Stimulated activated naive CD8-positive, alpha-beta T cell treated with anti-CD3 and anti-CD28 coated beads, Interleukin-15, amount 100 ng/mL, for 72 hours (primary cell): Measurements from ENCODE around the gene PTPRH.
"Not testable (repeated sequence)": the region's sequence is repeated elsewhere in the genome, so short reads cannot be mapped to it uniquely, and the experiment has no call there.

Experiments
- ATAC-seq: fragments of 150-1000 bp; cut with Tn5 transposase; 2 replicates; pipeline ENCODE4 v1.10.0; 2021; ENCODE audit warnings: mild to moderate bottlenecking, moderate library complexity
- DNase-seq, 2 donors: peaks; one replicate each; pipeline ENCODE4 v3.0.0; 2021 to 2022
- H3K27ac Mint-ChIP-seq, 2 donors: one replicate each; pipeline ENCODE4 v1.8.0; 2022; ENCODE audit warnings: mild to moderate bottlenecking in 2 of 2, mixed read lengths in 2 of 2, moderate library complexity in 2 of 2
- H3K27me3 Mint-ChIP-seq: one replicate; pipeline ENCODE4 v1.8.0; 2022; ENCODE audit warnings: mixed read lengths
- H3K4me1 Mint-ChIP-seq: one replicate; pipeline ENCODE4 v1.8.0; 2022; ENCODE audit warnings: mild to moderate bottlenecking, mixed read lengths
- H3K4me3 Mint-ChIP-seq, 2 donors: one replicate each; pipeline ENCODE4 v1.8.0; 2022; ENCODE audit warnings: mild to moderate bottlenecking in 2 of 2, mixed read lengths in 2 of 2, moderate library complexity in 1 of 2
- H3K9me3 Mint-ChIP-seq, 2 donors: one replicate each; pipeline ENCODE4 v1.8.0; 2022; ENCODE audit warnings: mixed read lengths in 2 of 2

The PTPRH gene

DNA sequence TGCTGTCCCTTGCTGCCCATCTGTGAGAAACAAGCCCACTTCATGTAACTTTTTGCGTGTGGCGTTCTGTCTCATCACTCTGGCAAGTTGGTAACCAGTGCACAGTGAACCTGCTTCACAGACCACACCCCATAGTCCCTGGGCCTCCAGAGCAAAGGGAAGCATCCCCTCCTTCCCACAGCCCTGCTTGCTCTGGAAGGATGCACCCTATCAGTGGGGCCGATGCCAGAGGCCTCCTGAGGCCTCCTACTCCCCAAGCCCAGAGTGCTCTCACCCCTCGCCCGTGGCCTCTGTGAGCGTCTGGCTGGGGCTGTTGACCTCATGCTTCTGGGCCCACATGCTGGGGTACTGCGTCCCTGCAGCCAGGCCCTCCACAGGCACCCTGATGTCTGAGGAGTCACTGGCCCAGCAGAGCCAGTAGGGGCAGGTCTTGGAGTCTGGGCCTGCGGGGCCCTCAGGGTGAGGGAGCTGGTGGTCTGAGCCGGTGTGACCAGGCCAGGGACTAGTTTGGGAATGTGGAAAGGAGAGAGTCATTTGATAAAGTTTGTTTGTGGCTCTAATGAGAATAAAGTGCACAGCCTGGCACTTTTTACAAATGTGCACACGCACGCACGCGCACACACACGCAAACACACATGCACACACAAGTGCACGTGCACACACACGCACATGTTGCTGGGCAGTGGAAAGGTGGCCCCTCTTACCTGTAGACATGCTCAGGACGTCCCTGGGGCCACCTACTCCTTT lies 14.2 kb upstream of the PTPRH start:
- DNase-seq: no peak
- Mint-ChIP-seq H3K4me1 (peaks cover 10% of the 10 kb centered on the region), H3K4me3 (no peak overlapping the region), H3K9me3 (peaks cover 6 to 15% of the 10 kb centered on the region in 2 donors), H3K27ac (peak overlapping the region in 1 of 2 donors; percentile 61), H3K27me3 (no peaks in the 10 kb centered on the region)
- ATAC-seq: peak; percentile 29

DNA sequence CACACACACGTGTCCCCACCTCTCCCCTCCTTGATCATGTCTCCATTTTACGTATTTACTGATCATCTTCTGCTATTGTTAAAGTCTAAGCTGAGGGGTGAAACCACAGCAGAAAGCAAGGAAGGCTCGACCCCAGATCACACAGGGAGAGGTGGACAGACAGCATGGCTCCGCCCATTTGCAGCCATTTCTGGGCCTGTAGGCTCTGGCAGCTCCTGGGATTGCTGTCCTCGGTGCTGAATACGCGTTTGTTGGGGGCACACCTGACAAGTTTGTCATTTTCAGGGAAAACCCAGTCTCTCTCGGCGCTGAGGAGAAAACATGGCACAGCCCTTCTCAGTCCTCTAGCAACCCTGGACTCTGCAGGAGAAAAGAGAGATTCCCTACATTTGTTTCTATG lies 11.2 kb upstream of the PTPRH start:
- H3K9me3 Mint-ChIP-seq: peaks cover 10 to 20% of the 10 kb centered on the region in 2 donors
- H3K4me1 Mint-ChIP-seq: peaks cover 23% of the 10 kb centered on the region
- no peak overlapping the region for H3K4me3 Mint-ChIP-seq
- H3K27me3 Mint-ChIP-seq: peaks cover 18% of the 10 kb centered on the region
- no peak for DNase-seq
- H3K27ac Mint-ChIP-seq: peak overlapping the region in 1 of 2 donors; percentile 27
- ATAC-seq: no peak

DNA sequence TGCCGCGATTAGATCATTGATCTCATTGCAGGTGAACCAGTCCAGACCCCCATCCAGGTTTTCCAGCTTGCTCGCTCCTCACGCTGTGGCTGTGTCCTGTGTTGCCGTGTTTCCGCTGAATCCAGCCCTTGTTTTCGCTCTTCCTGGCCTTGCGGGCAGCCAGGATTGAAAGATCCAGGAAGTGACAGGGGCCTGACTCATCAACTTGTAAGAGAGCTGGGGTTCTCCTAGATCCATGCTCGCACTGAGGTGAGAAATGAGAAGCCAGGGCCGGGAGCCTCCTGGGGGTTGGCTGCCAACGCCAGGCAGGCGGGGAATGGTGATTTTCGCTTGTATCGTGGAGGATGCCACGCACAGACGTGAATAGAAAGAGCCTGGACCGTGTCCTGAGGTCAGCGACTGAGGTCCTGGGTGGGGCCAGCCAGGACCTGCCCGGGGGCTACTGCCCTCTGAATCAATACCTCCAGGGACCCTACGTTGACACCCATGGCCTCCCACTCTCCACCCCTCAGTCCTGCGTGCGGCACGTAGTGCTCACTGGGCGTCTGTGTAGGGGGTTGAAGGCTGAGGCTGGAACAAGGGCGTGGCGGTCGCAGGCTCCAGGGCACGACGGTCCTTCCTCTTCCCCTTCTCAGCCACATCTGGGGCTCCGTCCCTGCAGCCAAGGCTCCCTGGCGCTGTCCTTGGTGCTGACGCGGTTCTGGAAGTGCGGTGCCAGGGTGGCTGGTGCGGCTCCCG lies 7.3 kb upstream of the PTPRH start:
- Mint-ChIP-seq H3K4me3 (peak overlapping the region; percentile 78 to 91), H3K4me1 (peaks cover 19% of the 10 kb centered on the region), H3K9me3 (peaks cover 31 to 50% of the 10 kb centered on the region in 2 donors), H3K27me3 (peaks cover 49% of the 10 kb centered on the region), H3K27ac (peak overlapping the region; percentile 79 to 97)
- DNase-seq (peak; percentile 61 to 84), ATAC-seq (peak; percentile 89)

DNA sequence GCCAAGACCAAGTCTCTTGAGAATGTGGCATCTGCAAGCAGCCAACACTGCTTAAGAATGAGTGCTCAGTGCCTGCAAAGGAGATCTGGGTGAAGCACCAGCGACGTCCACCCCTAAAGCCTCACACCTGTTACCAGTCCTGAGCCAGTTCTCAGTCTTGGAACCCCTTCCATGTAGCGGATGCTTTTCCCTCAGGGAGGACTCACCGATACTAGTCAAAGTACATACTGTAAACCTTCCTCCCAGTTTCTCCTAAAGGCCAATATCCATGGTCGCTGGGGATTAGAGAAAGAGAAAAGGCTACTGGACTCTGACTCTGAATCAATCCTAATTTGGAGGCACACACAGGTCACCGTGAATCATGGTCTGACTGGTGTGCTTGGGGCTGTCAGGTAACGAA lies 4.2 kb upstream of the PTPRH start:
- Mint-ChIP-seq H3K27me3 (peaks cover 73% of the 10 kb centered on the region), H3K4me3 (no peak overlapping the region), H3K4me1 (peaks cover 19% of the 10 kb centered on the region), H3K9me3 (peaks cover 24 to 34% of the 10 kb centered on the region in 2 donors), H3K27ac (peak overlapping the region in 1 of 2 donors; percentile 83)
- no peak for ATAC-seq
- DNase-seq: no peak

- Mint-ChIP-seq H3K27me3 (peaks cover 74% of the 10 kb centered on the region), H3K4me1 (peaks cover 19% of the 10 kb centered on the region), H3K9me3 (peaks cover 24 to 34% of the 10 kb centered on the region in 2 donors), H3K27ac (no peak overlapping the region), H3K4me3 (no peak overlapping the region)
- no peak for ATAC-seq
- peak; percentile 30 to 43 for DNase-seq
Measured at GRCh38 chr19:55212447-55212846, 3.1 kb upstream of the PTPRH start.

- Mint-ChIP-seq H3K27me3 (peaks cover 70% of the 10 kb centered on the region), H3K27ac (no peak overlapping the region), H3K9me3 (peaks cover 18 to 26% of the 10 kb centered on the region in 2 donors), H3K4me3 (no peak overlapping the region), H3K4me1 (peaks cover 8% of the 10 kb centered on the region)
- ATAC-seq (no peak), DNase-seq (no peak)
Measured at GRCh38 chr19:55209693-55210472, 582 bp upstream of the PTPRH start.

GRCh38 chr19:55206664-55207500 lies 2.4 kb downstream of the PTPRH start:
- Mint-ChIP-seq H3K4me1 (peaks cover 8% of the 10 kb centered on the region), H3K27me3 (peaks cover 61% of the 10 kb centered on the region), H3K27ac (peak overlapping the region in 1 of 2 donors; percentile 48), H3K4me3 (peak overlapping the region; percentile 20 to 31), H3K9me3 (no peaks in the 10 kb centered on the region)
- DNase-seq (peak; percentile 32 to 36), ATAC-seq (peak; percentile 85)

- not testable (repeated sequence) for H3K4me3 Mint-ChIP-seq, H3K9me3 Mint-ChIP-seq, DNase-seq, ATAC-seq, H3K4me1 Mint-ChIP-seq, H3K27ac Mint-ChIP-seq
- H3K27me3 Mint-ChIP-seq: peaks cover 41% of the 10 kb centered on the region
Measured at GRCh38 chr19:55202199-55202598, 7.1 kb downstream of the PTPRH start.

DNA sequence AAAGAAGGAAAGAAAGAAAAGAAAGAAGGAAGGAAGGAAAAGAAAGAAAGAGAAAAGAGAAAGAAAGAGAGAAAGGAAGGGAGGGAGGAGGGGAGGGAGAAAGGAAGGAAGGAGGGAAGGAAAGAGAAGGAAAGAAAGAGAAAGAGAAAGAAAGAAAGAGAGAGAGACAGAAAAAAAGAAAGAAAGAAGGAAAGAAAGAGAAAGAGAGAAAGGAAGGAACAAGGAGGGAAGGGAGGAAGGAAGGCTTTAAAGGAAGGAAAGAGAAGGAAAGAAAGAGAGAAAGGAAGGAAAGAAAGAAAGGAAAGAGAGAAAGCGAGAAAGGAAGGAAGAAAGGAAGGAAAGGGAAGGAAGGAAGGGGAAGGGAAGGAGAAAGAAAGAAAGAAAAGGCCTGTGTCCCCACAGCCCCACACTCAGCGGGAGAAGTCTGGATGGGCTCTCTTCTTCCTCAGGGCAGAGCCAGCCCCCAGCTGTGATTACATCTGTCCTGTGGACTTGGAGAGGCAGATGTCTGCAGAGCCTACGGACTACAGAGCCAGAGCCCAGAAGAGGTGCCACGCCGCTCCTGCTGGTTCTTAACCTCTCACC lies 9.6 kb downstream of the PTPRH start:
- H3K27me3 Mint-ChIP-seq: peaks cover 21% of the 10 kb centered on the region
- H3K9me3 Mint-ChIP-seq: no peaks in the 10 kb centered on the region
- no peaks in the 10 kb centered on the region for H3K4me1 Mint-ChIP-seq
- no peak overlapping the region for H3K27ac Mint-ChIP-seq
- no peak overlapping the region for H3K4me3 Mint-ChIP-seq
- DNase-seq (no peak), ATAC-seq (no peak)

DNA sequence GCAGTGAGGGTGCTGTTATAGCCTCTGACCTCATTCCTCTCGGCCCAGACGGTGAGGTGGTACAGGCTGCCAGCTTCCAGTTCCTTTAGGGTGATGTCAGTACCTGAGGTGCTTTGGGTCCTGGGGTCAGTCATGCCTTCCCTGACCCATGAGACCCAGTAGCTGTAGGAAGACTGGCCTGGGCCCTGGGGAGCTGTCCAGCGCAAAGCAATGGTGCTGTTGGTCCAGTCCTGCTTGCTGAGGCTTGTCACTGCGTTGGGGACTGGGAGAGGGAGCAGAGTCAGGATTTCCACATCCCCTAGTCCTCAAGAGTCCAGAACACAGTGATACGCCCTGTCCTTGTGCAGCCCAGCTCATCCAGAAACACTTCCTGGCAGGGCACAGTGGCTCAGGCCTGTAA lies 10.7 kb downstream of the PTPRH start:
- Mint-ChIP-seq H3K9me3 (no peaks in the 10 kb centered on the region), H3K4me3 (no peak overlapping the region), H3K27me3 (peaks cover 13% of the 10 kb centered on the region), H3K27ac (no peak overlapping the region), H3K4me1 (no peaks in the 10 kb centered on the region)
- ATAC-seq (no peak), DNase-seq (no peak)

DNA sequence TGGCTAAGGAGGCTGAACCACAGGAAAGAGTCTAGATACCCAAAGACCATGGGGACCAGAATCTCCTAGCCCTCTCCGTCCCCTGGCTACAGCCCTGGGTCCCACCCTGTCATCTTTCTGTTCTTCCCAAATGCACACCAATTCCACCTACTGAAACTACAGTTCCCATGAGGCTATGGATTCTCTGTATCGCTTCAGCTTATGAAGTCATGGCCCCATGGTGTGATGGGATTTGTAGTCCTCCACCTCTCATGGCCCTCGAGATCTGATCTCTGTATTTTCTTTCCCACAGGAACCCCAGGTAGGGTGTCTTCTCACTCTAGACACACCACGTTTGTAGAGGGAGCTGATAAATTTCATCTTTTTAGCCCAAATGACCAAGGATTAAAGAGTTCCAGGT lies 11.8 kb downstream of the PTPRH start:
- no peak overlapping the region for H3K4me3 Mint-ChIP-seq
- no peak overlapping the region for H3K27ac Mint-ChIP-seq
- peaks cover 18% of the 10 kb centered on the region for H3K27me3 Mint-ChIP-seq
- no peaks in the 10 kb centered on the region for H3K9me3 Mint-ChIP-seq
- ATAC-seq (no peak), DNase-seq (no peak)
- no peaks in the 10 kb centered on the region for H3K4me1 Mint-ChIP-seq

GRCh38 chr19:55196803-55197202 lies 12.5 kb downstream of the PTPRH start:
- no peaks in the 10 kb centered on the region for H3K9me3 Mint-ChIP-seq
- no peak for DNase-seq
- ATAC-seq: no peak
- no peak overlapping the region for H3K27ac Mint-ChIP-seq
- H3K4me1 Mint-ChIP-seq: no peaks in the 10 kb centered on the region
- peaks cover 22% of the 10 kb centered on the region for H3K27me3 Mint-ChIP-seq
- no peak overlapping the region for H3K4me3 Mint-ChIP-seq

GRCh38 chr19:55193481-55193880 lies 15.8 kb downstream of the PTPRH start:
- H3K27ac Mint-ChIP-seq: no peak overlapping the region
- no peaks in the 10 kb centered on the region for H3K9me3 Mint-ChIP-seq
- ATAC-seq (no peak), DNase-seq (no peak)
- H3K4me1 Mint-ChIP-seq: peaks cover 11% of the 10 kb centered on the region
- H3K27me3 Mint-ChIP-seq: peaks cover 25% of the 10 kb centered on the region
- H3K4me3 Mint-ChIP-seq: no peak overlapping the region

GRCh38 chr19:55189403-55189835 lies 19.9 kb downstream of the PTPRH start:
- no peak for ATAC-seq
- no peak overlapping the region for H3K4me3 Mint-ChIP-seq
- no peaks in the 10 kb centered on the region for H3K9me3 Mint-ChIP-seq
- H3K27me3 Mint-ChIP-seq: peaks cover 39% of the 10 kb centered on the region
- no peak for DNase-seq
- no peak overlapping the region for H3K27ac Mint-ChIP-seq
- H3K4me1 Mint-ChIP-seq: peaks cover 13% of the 10 kb centered on the region
